ENCODE results near the gene NPAS2. TPM values are rescaled to one million over a fixed set of nuclear protein-coding genes. Genes with fewer than 3 reads are reported as not detected.
A peak's percentile ranks its signal among the peaks of the same experiment; 100 is the strongest.

The NPAS2 gene
- total and polyA plus RNA-seq, 2 donors (not counting 1 experiment from before 2014, with no cell fraction given): 3.6 to 4.9 TPM

DNA sequence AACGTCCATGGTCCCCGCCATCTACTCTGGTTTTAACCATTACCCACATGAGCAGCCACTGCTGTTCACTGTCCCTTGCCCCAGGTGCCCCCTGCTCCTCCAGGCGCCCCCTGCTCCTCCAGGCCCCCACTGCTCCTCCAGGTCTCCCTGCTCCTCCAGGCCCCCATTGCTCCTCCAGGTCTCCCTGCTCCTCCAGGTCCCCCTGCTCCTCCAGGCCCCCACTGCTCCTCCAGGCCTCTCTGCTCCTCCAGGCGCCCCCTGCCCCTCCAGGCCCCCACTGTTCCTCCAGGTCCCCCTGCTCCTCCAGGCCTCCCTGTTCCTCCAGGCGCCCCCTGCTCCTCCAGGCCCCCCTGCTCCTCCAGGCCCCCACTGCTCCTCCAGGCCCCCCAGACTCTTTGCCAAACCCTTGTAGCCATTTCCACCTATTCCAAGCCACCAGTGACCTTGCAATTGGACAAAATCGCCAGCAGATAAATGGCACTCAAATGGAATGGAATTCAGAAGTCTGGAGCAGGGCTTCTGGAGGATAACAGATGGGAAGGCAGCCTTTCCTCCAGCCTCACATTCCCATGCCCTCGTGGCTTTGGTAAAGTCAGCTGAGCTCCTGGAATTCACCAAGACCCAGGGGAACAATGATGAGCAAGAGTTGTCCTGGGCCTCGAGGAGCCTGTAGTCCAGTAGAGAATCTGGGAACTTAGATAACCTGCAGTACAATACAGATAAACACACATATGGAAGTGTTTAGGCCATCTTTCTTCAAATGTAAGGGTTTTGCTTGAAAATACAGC, 168.9 kb downstream of the NPAS2 start:
- Histone ChIP-seq H3K27me3 (ENCODE audit: control insufficient read depth, insufficient read depth, low read length) (no peaks in the 10 kb centered on the region), H3K9ac (ENCODE audit: insufficient read depth, low read length) (no peak overlapping the region)
- peak in 1 of 2 donors; percentile 10 for DNase-seq (ENCODE audit: low read depth in 2 of 2)

DNA sequence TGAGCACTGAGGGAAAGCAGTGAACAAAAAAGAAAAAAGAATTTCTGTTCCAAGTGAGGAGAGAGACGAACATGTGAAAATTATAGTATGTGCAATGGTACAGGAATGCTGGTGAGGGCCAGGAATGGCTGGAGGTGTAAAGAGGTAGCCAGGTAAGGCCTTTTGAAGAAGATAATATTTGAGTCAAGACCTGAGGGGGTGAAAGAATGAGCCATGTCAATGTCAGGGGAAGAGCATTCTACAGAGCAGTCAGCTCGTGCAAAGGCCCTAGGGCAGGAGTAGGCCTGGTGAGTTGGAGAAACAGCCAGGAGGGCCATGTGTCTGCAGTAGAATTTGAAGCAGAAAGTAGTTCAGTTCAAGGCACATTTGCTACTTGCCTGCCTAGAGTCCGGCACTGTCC, 169.7 kb downstream of the NPAS2 start:
- H3K9ac ChIP-seq (ENCODE audit: insufficient read depth, low read length): no peak overlapping the region
- H3K27me3 ChIP-seq (ENCODE audit: control insufficient read depth, insufficient read depth, low read length): no peaks in the 10 kb centered on the region
- no peaks in the 10 kb centered on the region for H3K9me3 ChIP-seq (ENCODE audit: control insufficient read depth, insufficient read depth, low read depth, low read length)
- H3K79me2 ChIP-seq (ENCODE audit: control insufficient read depth, insufficient read depth, low read length): no peaks in the 10 kb centered on the region
- no peak overlapping the region for H3K27ac ChIP-seq (ENCODE audit: insufficient read depth, low read length)
- H3K36me3 ChIP-seq (ENCODE audit: control insufficient read depth, insufficient read depth, low read length): no peaks in the 10 kb centered on the region
- TF ChIP-seq, protein P1, sequence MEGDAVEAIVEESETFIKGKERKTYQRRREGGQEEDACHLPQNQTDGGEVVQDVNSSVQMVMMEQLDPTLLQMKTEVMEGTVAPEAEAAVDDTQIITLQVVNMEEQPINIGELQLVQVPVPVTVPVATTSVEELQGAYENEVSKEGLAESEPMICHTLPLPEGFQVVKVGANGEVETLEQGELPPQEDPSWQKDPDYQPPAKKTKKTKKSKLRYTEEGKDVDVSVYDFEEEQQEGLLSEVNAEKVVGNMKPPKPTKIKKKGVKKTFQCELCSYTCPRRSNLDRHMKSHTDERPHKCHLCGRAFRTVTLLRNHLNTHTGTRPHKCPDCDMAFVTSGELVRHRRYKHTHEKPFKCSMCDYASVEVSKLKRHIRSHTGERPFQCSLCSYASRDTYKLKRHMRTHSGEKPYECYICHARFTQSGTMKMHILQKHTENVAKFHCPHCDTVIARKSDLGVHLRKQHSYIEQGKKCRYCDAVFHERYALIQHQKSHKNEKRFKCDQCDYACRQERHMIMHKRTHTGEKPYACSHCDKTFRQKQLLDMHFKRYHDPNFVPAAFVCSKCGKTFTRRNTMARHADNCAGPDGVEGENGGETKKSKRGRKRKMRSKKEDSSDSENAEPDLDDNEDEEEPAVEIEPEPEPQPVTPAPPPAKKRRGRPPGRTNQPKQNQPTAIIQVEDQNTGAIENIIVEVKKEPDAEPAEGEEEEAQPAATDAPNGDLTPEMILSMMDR (conservative IDR thresholded peaks at IDR 0.05 in 1 of 2, IDR thresholded peaks at IDR 0.05 in 1 of 2; ENCODE audit: low read depth in 1 of 2, low read length in 2 of 2): no peak
- TF ChIP-seq EZH2 (IDR thresholded peaks at IDR 0.05; ENCODE audit: low read length, missing control alignments): no peak
- no peaks in the 10 kb centered on the region for H4K20me1 ChIP-seq (ENCODE audit: control insufficient read depth, extremely low read depth, insufficient read depth, low read length)
- H3K4me2 ChIP-seq (ENCODE audit: extremely low read depth, insufficient read depth, low read length): no peak overlapping the region
- no peak overlapping the region for H2AFZ ChIP-seq (ENCODE audit: low read length)
- no peak overlapping the region for H3K4me3 ChIP-seq (replicated peaks in 1 of 4; ENCODE audit: control extremely low read depth in 1 of 4, insufficient read depth in 1 of 4, low read depth in 3 of 4, low read length in 4 of 4)
- no peaks in the 10 kb centered on the region for H3K4me1 ChIP-seq (ENCODE audit: control insufficient read depth, extremely low read depth, insufficient read depth, low read length)
- no peak for DNase-seq (ENCODE audit: low read depth in 2 of 2)

More for the DNA sequence above, 168.9 kb downstream of the NPAS2 start:
- Histone ChIP-seq H3K4me3 (replicated peaks in 1 of 4; ENCODE audit: control extremely low read depth in 1 of 4, insufficient read depth in 1 of 4, low read depth in 3 of 4, low read length in 4 of 4) (no peak overlapping the region), H3K4me1 (ENCODE audit: control insufficient read depth, extremely low read depth, insufficient read depth, low read length) (no peaks in the 10 kb centered on the region), H3K9me3 (ENCODE audit: control insufficient read depth, insufficient read depth, low read depth, low read length) (no peaks in the 10 kb centered on the region), H4K20me1 (ENCODE audit: control insufficient read depth, extremely low read depth, insufficient read depth, low read length) (no peaks in the 10 kb centered on the region), H2AFZ (ENCODE audit: low read length) (no peak overlapping the region), H3K79me2 (ENCODE audit: control insufficient read depth, insufficient read depth, low read length) (no peaks in the 10 kb centered on the region), H3K27ac (ENCODE audit: insufficient read depth, low read length) (no peak overlapping the region), H3K36me3 (ENCODE audit: control insufficient read depth, insufficient read depth, low read length) (no peaks in the 10 kb centered on the region), H3K4me2 (ENCODE audit: extremely low read depth, insufficient read depth, low read length) (no peak overlapping the region)
- no peak for TF ChIP-seq EZH2 (IDR thresholded peaks at IDR 0.05; ENCODE audit: low read length, missing control alignments)
- TF ChIP-seq, protein P1 (conservative IDR thresholded peaks at IDR 0.05 in 1 of 2, IDR thresholded peaks at IDR 0.05 in 1 of 2; ENCODE audit: low read depth in 1 of 2, low read length in 2 of 2): no peak

DNA sequence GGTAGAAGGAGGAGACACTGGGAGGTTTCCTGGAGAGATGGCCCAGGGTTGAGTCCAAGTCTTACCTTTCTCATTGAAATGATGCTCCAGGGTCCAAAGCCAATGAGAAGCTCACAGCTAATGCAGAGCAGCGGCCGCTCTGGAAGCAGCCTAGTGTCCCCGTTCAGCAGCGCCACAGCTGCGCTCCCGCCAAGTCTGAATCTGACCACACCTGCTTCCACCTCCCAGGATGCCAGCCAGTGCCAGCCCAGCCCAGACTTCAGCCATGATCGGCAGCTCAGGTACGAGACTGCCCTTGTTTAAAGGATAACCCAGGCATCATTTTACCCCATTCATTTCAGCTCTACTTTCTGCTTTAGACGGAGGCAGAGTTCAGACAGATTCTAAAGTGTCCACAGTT, 170.2 kb downstream of the NPAS2 start:
- H3K4me3 ChIP-seq (replicated peaks in 1 of 4; ENCODE audit: control extremely low read depth in 1 of 4, insufficient read depth in 1 of 4, low read depth in 3 of 4, low read length in 4 of 4): no peak overlapping the region

More for the DNA sequence above, 170.2 kb downstream of the NPAS2 start:
- Histone ChIP-seq H3K9me3 (ENCODE audit: control insufficient read depth, insufficient read depth, low read depth, low read length) (no peaks in the 10 kb centered on the region), H3K27me3 (ENCODE audit: control insufficient read depth, insufficient read depth, low read length) (no peaks in the 10 kb centered on the region), H3K4me1 (ENCODE audit: control insufficient read depth, extremely low read depth, insufficient read depth, low read length) (no peaks in the 10 kb centered on the region), H3K79me2 (ENCODE audit: control insufficient read depth, insufficient read depth, low read length) (no peaks in the 10 kb centered on the region), H2AFZ (ENCODE audit: low read length) (no peak overlapping the region), H4K20me1 (ENCODE audit: control insufficient read depth, extremely low read depth, insufficient read depth, low read length) (no peaks in the 10 kb centered on the region), H3K4me2 (ENCODE audit: extremely low read depth, insufficient read depth, low read length) (no peak overlapping the region), H3K36me3 (ENCODE audit: control insufficient read depth, insufficient read depth, low read length) (no peaks in the 10 kb centered on the region), H3K27ac (ENCODE audit: insufficient read depth, low read length) (no peak overlapping the region), H3K9ac (ENCODE audit: insufficient read depth, low read length) (no peak overlapping the region)
- DNase-seq (ENCODE audit: low read depth in 2 of 2): no peak
- no peak for TF ChIP-seq EZH2 (IDR thresholded peaks at IDR 0.05; ENCODE audit: low read length, missing control alignments)
- TF ChIP-seq, protein P1 (conservative IDR thresholded peaks at IDR 0.05 in 1 of 2, IDR thresholded peaks at IDR 0.05 in 1 of 2; ENCODE audit: low read depth in 1 of 2, low read length in 2 of 2): no peak
